Stimulated activated CD8-positive, alpha-beta memory T cell treated with anti-CD3 and anti-CD28 coated beads, Interleukin-4, amount 100 ng/mL, for 48 hours (primary cell): Measurements from ENCODE around the gene DNAH10.
"Not testable (repeated sequence)": the region's sequence is repeated elsewhere in the genome, so short reads cannot be mapped to it uniquely, and the experiment has no call there.

Experiments
- DNase-seq: peaks from one replicate; pipeline ENCODE4 v3.0.0-alpha.2; 2020

The DNAH10 gene

GRCh38 chr12:123747309-123747708, 14.8 kb upstream of the DNAH10 start:
- no peak for DNase-seq

DNA sequence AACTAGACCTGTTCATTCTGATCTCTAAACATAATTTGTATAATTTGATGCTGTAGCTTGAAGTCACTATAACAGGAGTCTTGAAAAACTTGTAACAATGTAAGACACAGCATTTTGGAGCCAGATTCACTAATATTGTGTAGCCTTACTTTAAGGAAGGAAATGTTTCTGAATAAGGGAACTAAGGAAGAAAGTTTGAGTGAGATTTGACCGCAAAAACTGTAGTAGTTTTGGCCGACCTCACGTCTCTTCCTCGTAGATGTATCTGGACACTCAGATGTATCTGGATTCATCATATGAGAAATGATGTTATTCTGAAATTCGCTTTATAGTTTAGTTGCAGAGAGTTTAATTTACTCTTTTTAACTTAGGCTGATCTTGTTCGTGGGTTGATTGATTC, 13.9 kb upstream of the DNAH10 start:
- no peak for DNase-seq

- DNase-seq: no peak
Observed at GRCh38 chr12:123748661-123749060, 13.4 kb upstream of the DNAH10 start.

DNA sequence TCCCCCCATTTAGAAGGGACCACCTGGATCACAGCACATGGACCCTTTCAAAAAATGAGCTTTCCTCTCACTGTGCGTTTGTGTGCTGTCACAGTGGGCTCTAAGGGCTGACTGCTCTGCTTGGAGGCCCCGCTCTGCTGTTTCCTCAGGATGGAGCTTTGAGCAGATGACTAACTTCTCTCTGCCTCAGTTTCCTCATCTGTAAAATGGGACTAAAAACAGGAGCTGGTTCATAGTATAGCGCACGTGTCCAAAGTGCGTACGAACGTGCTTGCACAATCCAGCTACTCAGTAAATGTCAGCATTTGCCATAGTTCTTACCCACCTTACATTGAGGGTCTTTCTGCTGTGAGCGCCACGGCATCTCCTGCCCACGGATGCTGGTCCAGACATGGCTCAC, 12.7 kb upstream of the DNAH10 start:
- no peak for DNase-seq

DNA sequence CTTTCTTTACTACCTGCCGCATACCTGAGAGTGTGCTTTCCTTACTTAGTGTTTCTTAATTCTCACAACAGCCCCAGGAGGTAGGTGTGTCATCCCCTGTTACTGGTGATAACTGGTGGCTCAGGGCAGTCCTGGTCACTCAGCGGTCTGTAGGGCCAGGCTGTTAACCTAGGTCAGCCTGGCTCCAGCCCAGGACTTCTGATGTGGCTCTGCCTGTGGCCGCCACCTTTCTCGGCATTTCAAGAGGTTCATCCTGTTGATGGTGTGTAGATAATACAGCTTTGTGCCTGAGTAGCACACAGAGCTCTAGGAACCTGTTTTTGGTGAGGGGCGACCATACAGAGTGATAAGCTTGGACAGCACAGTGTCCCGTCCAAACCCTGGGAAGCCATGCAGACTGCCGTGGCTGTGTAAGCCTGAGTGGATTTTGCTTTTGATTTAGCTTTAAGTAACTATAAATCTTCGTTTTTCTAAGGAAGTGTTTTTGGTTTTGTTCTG, 11.9 kb upstream of the DNAH10 start:
- no peak for DNase-seq

DNA sequence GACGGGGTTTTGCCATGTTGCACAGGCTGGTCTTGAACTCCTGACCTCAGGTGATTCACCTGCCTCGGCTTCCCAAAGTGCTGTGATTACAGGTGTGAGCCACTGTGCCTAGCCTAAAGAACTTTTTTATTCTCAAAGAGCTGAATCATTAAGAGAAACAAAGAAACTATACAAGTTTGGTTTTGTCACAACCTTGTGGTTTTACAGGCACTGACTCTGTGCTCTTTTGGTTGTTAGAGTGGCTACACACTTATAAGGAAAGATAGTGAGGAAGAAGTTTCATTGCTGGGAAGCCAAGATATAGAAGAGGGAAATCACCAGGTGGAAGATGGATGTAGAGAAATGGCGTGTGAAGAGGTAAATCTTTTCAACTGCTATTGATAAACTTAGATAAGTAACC, 10.1 kb upstream of the DNAH10 start:
- DNase-seq: no peak

DNA sequence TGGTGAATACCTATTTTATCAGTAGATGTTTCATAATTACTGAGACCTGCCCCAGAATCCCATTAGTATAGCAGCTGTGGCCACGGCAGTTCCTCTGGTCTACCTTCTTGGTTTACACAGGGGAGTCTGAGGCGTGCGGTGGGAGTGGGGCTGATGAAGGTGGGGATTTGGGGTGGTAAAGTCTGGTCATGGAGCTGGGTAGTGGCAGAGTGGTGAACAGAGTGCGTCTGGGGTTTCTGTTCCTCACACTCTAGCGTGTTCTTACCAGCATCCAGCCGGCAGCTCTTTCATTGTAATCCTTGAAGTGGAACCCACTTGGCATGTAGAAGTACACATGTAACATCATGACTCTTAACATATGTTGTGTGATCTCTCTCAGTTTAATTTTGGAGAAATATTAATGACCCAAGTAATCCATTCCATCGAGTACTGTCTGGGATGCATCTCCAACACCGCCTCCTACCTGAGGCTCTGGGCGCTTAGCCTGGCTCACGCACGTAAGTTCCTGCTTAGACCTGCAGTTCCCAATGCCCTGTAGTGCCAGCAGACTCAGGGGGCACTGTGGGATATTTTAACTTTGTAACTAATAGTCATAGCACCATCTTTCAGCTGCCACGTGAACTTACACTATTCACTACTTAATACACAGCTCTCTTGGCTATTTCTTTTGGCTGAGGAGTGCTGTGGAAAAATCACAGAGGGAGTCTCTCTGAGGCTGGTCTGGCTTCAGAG, 7.9 kb upstream of the DNAH10 start:
- DNase-seq: no peak

- DNase-seq: no peak
Observed at GRCh38 chr12:123757561-123757960, 4.5 kb upstream of the DNAH10 start.

DNA sequence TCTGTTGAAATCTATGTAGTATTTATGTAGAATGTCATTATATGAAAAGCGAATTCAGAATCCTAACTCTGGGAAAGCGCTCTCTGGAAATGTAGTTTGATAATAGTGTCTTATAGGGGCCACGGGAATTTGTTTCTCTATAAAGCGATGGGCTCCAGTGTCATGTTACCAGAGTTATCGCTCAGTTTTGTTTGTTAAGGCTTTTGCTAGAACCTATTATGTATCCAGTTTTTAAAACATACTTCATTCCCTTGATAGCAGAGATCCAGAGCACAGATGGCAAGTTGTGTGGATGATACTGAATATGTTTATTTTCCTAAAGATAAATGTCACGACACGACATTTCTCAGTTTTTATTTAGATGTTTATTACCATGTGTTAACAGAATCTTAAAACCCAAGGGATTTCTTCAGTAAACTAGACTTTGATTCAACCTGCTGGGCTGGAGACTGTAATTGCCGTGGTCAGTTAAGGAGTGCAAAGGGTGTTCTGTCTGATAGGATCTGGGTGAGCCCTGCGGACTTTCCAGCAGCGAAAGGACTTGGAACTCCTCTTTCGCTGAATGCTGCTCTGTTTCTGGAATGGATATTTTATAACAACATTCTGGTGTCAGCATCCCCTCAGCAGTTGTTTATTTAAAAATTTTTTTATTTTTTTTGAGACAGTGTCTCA, 1.7 kb upstream of the DNAH10 start:
- no peak for DNase-seq

DNA sequence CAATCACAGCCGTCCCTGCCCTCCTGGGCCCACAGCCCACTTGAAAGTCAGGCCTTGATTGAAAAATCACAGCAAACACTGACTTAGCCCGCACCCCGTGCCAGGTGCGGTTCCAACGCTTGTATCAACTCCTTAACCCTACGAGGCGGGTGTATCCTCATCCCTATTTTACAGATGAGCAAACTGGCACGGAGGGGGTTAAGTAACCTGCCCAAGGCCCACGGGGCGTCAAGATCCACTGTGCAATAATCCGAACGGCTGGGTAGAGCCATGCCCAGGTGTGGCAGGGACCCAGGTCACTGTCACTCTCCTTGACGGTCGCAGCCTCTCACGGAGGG, 583 bp downstream of the DNAH10 start:
- DNase-seq: no peak

DNA sequence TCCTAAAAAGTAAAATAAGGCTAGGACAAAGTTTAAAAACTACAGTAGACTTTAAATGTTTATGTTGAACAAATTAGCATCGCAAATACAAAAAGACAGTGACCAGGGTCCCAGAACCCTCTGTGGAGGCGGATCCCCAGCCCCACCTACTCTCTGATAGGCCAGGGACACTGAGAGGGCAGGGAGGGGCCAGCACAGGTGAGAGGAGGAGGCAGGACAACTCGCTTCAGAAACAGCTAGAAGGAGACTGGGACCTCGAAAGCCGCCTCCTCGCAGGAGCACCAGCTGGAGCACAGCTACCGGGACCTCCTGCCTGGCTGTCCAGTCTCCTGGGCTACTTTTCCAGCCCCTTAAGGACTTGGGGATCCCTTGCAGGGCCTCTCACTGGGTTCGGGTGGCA, 992 bp downstream of the DNAH10 start:
- no peak for DNase-seq

DNA sequence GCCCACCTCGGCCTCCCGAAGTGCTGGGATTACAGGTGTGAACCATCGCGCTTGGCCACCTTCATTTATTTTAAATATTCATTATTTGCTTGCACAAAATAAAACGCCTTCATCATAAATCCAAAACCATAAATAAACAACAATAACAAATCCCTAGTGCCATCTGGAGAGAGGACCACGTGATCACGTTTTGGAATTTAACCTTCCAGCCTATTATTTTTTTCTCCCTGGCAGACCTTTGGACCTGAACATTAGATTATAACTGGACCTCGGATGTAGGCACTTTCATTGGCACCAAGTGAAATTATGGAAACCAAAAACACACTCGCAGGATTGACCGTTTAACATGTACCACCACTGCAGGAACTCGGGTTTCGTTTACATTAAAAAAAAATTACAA, 2.0 kb downstream of the DNAH10 start:
- no peak for DNase-seq

DNA sequence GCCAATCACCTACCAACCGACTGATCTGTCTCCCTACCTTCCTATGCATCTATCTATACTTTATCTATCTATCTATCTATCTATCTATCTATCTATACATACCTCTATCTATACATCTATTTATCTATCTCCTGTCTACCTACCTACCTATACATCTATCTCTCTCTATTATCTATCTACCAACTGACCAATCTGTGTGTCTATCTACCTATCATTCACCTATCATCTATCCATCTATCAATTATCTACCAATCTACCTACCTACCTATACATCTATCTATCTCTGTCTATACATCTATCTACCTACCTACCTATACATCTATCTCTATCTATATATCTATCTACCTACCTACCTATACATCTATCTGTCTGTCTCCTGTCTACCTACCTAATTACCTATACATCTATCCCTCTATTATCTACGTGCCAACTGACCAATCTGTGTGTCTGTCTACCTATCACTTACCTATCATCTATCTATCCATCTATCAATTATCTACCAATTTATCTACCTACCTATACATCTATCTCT, 3.5 kb downstream of the DNAH10 start:
- no peak for DNase-seq

- DNase-seq: peak; percentile 51
Observed at GRCh38 chr12:123767613-123768012, 5.5 kb downstream of the DNAH10 start.

- no peak for DNase-seq
Observed at GRCh38 chr12:123771261-123771660, 9.2 kb downstream of the DNAH10 start.

DNA sequence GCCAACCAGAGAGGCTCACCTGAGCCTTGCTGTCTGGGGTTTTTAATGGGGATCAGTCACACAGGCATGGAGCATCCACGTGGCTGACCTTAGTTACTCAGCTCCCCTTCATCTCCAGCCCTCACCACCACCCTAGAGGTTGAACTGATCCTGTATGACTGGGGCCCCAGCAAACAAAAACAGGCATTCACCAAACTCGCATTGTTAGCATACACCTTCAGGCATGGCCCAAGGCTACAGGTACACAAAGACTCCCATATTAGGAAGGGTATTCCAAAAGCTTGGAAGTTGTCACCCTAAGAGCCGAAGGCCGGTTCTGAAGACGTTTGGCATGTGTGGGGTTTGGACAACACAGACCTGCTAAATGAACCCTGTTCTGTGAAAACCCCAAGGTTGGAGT, 10.0 kb downstream of the DNAH10 start:
- DNase-seq: no peak

- DNase-seq: no peak
Observed at GRCh38 chr12:123773375-123773774, 11.3 kb downstream of the DNAH10 start.

DNA sequence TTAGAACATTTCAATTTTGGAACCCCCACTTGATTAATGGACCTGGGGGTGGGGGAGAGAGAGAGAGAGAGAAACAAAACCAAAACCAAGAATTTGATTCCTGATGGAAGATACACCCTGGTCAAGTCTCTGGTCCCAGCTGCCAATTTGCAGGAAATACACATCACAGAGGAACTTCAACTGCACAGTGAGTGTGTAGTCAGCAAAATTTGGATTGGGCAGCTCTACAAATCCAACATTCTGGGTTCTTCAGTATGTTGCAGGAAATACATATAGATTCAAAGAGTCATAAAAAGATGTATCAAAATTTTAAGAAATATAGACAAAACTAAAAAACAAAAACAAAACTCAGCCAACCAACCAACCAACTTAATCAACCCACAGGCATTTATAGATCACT, 17.4 kb downstream of the DNAH10 start:
- DNase-seq: no peak

DNA sequence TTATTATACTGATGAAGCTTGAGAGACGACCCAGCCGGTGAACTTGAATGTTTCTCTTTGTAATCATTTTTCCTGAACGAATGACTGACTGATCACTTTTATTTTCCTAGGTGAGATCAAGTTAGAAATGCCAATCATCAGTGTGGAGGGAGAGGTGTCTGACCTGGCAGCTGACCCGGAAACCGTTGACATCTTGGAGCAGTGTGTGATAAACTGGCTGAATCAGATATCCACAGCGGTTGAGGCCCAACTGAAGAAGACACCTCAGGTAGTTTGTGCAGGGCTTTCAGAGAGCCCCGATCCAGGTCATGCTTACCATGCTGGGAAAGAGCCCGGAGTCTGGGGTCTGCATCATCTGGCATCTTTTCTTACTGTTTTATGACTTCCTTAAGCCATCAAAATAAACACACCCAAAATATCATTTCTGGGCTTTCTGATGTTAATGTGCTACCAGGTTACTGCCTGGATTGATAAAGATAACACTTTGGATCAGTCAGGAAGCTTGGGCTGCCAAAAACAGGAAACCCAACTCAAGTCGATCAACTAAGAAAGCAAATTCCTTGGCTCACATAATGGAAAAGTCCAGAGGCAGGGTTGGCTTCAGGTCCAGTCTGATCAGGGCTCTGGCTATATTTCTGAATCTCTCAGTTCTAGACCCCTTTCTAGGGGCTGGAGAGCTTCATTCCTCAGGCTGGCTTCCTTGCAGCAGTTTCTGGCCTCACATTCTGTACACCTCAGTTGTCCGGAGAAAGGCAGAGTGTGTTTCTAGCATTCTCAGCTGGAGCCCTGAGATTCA, 21.1 kb downstream of the DNAH10 start:
- no peak for DNase-seq

GRCh38 chr12:123787466-123787865, 25.4 kb downstream of the DNAH10 start:
- DNase-seq: no peak

DNA sequence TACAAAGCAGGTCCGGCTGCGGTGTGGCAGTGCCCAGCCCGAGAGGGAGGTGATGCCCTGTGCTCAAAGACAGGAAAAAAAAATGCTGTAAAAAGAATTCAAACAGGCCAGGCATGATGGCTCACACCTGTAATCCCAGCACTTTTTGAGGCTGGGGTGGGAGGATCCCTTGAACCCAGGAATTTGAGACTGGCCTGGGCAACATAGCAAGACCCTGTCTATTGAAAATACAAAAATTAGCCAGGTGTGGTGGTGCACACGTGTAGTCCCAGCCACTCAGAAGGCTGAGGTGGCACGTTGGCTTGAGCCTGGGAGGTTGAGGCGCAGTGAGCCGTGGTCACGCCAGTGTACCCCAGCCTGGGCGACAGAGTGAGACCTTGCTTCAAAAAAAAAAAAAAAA, 26.4 kb downstream of the DNAH10 start:
- no peak for DNase-seq

- DNase-seq: not testable (repeated sequence)
Observed at GRCh38 chr12:123789422-123789821, 27.3 kb downstream of the DNAH10 start.

- DNase-seq: no peak
Observed at GRCh38 chr12:123790905-123791467, 28.9 kb downstream of the DNAH10 start.
